A549 (cell line): ENCODE results near the gene MAGI2. TPM values are rescaled to one million over a fixed set of nuclear protein-coding genes. Genes with fewer than 3 reads are reported as not detected.

Source experiments
- ATAC-seq, 2 experiments: fragments of 200-7000 bp in 1 of 2; fragments of >200 bp in 1 of 2; cut with Nextera tagmentation in 1 of 2; cut with Tn5 transposase in 1 of 2; 3 replicates each; pipeline versions ENCODE4 v1.8.0 to v1.9.1; 2018 to 2020; ENCODE audit warnings: mild to moderate bottlenecking in 1 of 2, moderate library complexity in 1 of 2
- CTCF ChIA-PET: fragments of 300-600 bp; sonication (Branson Sonifier 250); formaldehyde crosslinking; extraction: SDS; loops from one replicate; lab custom pipeline; 2021; ENCODE audit warnings: antibody characterized with exemption, inconsistent platforms; lab: Yijun Ruan, JAX
- POLR2A ChIA-PET: fragments of 350-600 bp; formaldehyde crosslinking; extraction: SDS; loops from one replicate; lab custom pipeline; 2021; ENCODE audit warnings: antibody characterized with exemption, inconsistent platforms; lab: Yijun Ruan, JAX
- DNase-seq, 2 experiments: peaks; one replicate each; pipeline versions ENCODE4 v3.0.0 to v3.0.0-alpha.2; 2011 to 2016; ENCODE audit warnings: low read depth in 1 of 2, low spot score in 1 of 2
- FAIRE-seq: peaks from 2 replicates; lab custom pipeline; 2011; peaks lifted over from hg19 to GRCh38; lab: Jason Lieb, UNC
- H3K27ac ChIP-seq, 2 experiments: fragments of >200 bp; sonication (Bioruptor Twin); formaldehyde crosslinking; 3 replicates each; pipeline ENCODE4 v1.5.1; 2016 to 2017
- H3K4me1 ChIP-seq: fragments of >200 bp; sonication (Bioruptor Twin); formaldehyde crosslinking; 3 replicates; pipeline ENCODE4 v1.6.1; 2016
- H3K4me2 ChIP-seq: fragments of >200 bp; sonication (Bioruptor Twin); formaldehyde crosslinking; 3 replicates; pipeline ENCODE4 v1.6.1; 2016
- H3K4me3 ChIP-seq: fragments of >200 bp; sonication (Bioruptor Twin); formaldehyde crosslinking; 3 replicates; pipeline ENCODE4 v1.5.1; 2016
- H3K9me3 ChIP-seq: fragments of >200 bp; sonication (Bioruptor Twin); formaldehyde crosslinking; 3 replicates; pipeline ENCODE4 v1.6.1; 2016
- BHLHE40 ChIP-seq: IDR thresholded peaks from 2 replicates; pipeline ENCODE4 v1.6.1; 2012; ENCODE audit warnings: low read depth, low read length, inconsistent platforms
- CBX8 ChIP-seq: fragments of 200-600 bp; sonication (generic); IDR thresholded peaks from 2 replicates; pipeline ENCODE4 v1.6.1; 2016
- CEBPB ChIP-seq, 2 experiments: fragments of >200 bp in 1 of 2; sonication (Bioruptor Twin) in 1 of 2; formaldehyde crosslinking in 1 of 2; IDR thresholded peaks; 2 replicates each; pipeline ENCODE4 v1.6.1; 2012 to 2016
- EHMT2 ChIP-seq: fragments of 200-600 bp; sonication (generic); IDR thresholded peaks from 2 replicates; pipeline ENCODE4 v1.6.1; 2016; ENCODE audit warnings: antibody characterized with exemption, low read depth, mild to moderate bottlenecking, moderate library complexity
- FOXS1 ChIP-seq: fragments of 250-450 bp; sonication (Bioruptor Pico); IDR thresholded peaks from 2 replicates; pipeline ENCODE4 v1.5.0; 2020; ENCODE audit warnings: mild to moderate bottlenecking, moderate library complexity
- HDAC2 ChIP-seq: fragments of 200-600 bp; sonication (generic); IDR thresholded peaks from 2 replicates; pipeline ENCODE4 v1.6.1; 2016
- HMGXB4 ChIP-seq: fragments of 250-450 bp; sonication (Bioruptor Pico); IDR thresholded peaks from 2 replicates; pipeline ENCODE4 v1.5.0; 2021; ENCODE audit warnings: mild to moderate bottlenecking, moderate library complexity, borderline replicate concordance
- HOXB13 ChIP-seq: fragments of 250-450 bp; sonication (Bioruptor Pico); IDR thresholded peaks from 2 replicates; pipeline ENCODE4 v1.5.0; 2020; ENCODE audit warnings: low read depth, mild to moderate bottlenecking, moderate library complexity
- HOXB5 ChIP-seq: fragments of 250-450 bp; sonication (Bioruptor Pico); IDR thresholded peaks from 2 replicates; pipeline ENCODE4 v1.5.0; 2020; ENCODE audit warnings: mild to moderate bottlenecking, moderate library complexity
- KDM1A ChIP-seq: fragments of 200-600 bp; sonication (generic); IDR thresholded peaks from 2 replicates; pipeline ENCODE4 v1.6.1; 2016; ENCODE audit warnings: low read depth, mild to moderate bottlenecking
- KDM5A ChIP-seq: fragments of 200-600 bp; sonication (generic); IDR thresholded peaks from 2 replicates; pipeline ENCODE4 v1.6.1; 2016; ENCODE audit warnings: antibody characterized with exemption, mild to moderate bottlenecking
- MAFK ChIP-seq: fragments of 450-650 bp; IDR thresholded peaks from 2 replicates; pipeline ENCODE4 v1.6.1; 2014; ENCODE audit not compliant: partially characterized antibody
- MAZ ChIP-seq: fragments of 150-350 bp; IDR thresholded peaks from 2 replicates; pipeline ENCODE4 v1.6.1; 2014; ENCODE audit warnings: antibody characterized with exemption, low read depth, low read length, borderline replicate concordance
- NR3C1 ChIP-seq: fragments of >200 bp; sonication (Bioruptor Twin); formaldehyde crosslinking; IDR thresholded peaks from 3 replicates; pipeline ENCODE4 v1.6.1; 2017
- PHF8 ChIP-seq: fragments of 200-600 bp; sonication (generic); IDR thresholded peaks from 2 replicates; pipeline ENCODE4 v1.6.1; 2016; ENCODE audit warnings: low read depth, mild to moderate bottlenecking, antibody characterized with exemption, moderate library complexity, borderline replicate concordance
- POLR2AphosphoS2 ChIP-seq: conservative IDR thresholded peaks from 2 replicates; pipeline ENCODE4 v1.6.1; 2012; ENCODE audit warnings: low read length, improper control_type of control experiment, inconsistent platforms
- REST ChIP-seq: fragments of 200-600 bp; sonication (generic); IDR thresholded peaks from 2 replicates; pipeline ENCODE4 v1.6.1; 2016; ENCODE audit warnings: antibody characterized with exemption, mild to moderate bottlenecking, moderate library complexity
- RFX5 ChIP-seq: fragments of 450-650 bp; IDR thresholded peaks from 2 replicates; pipeline ENCODE4 v1.7.1; 2014; ENCODE audit warnings: antibody characterized with exemption, mild to moderate bottlenecking, moderate library complexity
- SMC3 ChIP-seq: fragments of >200 bp; sonication (Bioruptor Twin); formaldehyde crosslinking; IDR thresholded peaks from 3 replicates; pipeline ENCODE4 v1.6.1; 2018; ENCODE audit warnings: inconsistent platforms
- SREBF2 ChIP-seq: fragments of 450-650 bp; IDR thresholded peaks from 2 replicates; pipeline ENCODE4 v1.6.1; 2014; ENCODE audit warnings: mild to moderate bottlenecking, moderate library complexity
- WGBS: methylation state at CpG from one replicate; pipeline ENCODE4 v1.1.6; 2017; ENCODE audit errors: missing lambda C conversion rate; 5-methylcytosine and 5-hydroxymethylcytosine counted together
- polyA plus RNA-seq, 4 experiments: library from polyadenylated mRNA; depleted of rRNA in 3 of 4; stranded (reverse); fragments of >200 nt; fragmentation: RNase III in 1 of 4; extraction: RNeasy Plus Mini Kit Qiagen cat#74134 plus additional on column Dnase treatment in 1 of 4; gene quantifications; 2 replicates in 3 of 4; 3 replicates in 1 of 4; pipeline ENCODE4 v1.2.3, GENCODE V29; 2011 to 2017
- TF ChIP-seq, protein P1 (sequence below): IDR thresholded peaks from 2 replicates; pipeline ENCODE4 v1.6.1; 2012; ENCODE audit warnings: low read depth, borderline replicate concordance
- TF ChIP-seq, protein P2 (sequence below): fragments of >200 bp; sonication (Bioruptor Twin); formaldehyde crosslinking; IDR thresholded peaks from 3 replicates; pipeline ENCODE4 v1.6.1; 2016

Gene MAGI2
- polyA plus RNA-seq, 2 of the 4 experiments (the other 2 are of a cell fraction) = 0.48 to 0.81 TPM

GRCh38 chr7:78568690-78569089 is 884.8 kb downstream of the MAGI2 start:
- ChIA-PET CTCF (interaction anchor here (1.8 kb wide), 1 partner anchor 10 kb away, joined by 4 read pairs; no protein-coding TSS in a partner anchor), POLR2A (no interaction called here)
- Histone ChIP-seq H3K9me3 (no peaks in the 10 kb centered on the region), H3K4me2 (no peak overlapping the region), H3K4me1 (no peaks in the 10 kb centered on the region), H3K4me3 (no peak overlapping the region), H3K27ac (no peak overlapping the region)
- 26% methylated on average over 4 of the region's 4 CpGs for WGBS
- FAIRE-seq (no peak), DNase-seq (no peak), ATAC-seq (no peak)
- TF ChIP-seq RFX5 (no peak), HMGXB4 (no peak), KDM1A (no peak), MAZ (no peak), NR3C1 (no peak), POLR2AphosphoS2 (no peak), REST (no peak), MAFK (no peak)
- TF ChIP-seq, protein P1, sequence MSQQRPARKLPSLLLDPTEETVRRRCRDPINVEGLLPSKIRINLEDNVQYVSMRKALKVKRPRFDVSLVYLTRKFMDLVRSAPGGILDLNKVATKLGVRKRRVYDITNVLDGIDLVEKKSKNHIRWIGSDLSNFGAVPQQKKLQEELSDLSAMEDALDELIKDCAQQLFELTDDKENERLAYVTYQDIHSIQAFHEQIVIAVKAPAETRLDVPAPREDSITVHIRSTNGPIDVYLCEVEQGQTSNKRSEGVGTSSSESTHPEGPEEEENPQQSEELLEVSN = no peak

DNA sequence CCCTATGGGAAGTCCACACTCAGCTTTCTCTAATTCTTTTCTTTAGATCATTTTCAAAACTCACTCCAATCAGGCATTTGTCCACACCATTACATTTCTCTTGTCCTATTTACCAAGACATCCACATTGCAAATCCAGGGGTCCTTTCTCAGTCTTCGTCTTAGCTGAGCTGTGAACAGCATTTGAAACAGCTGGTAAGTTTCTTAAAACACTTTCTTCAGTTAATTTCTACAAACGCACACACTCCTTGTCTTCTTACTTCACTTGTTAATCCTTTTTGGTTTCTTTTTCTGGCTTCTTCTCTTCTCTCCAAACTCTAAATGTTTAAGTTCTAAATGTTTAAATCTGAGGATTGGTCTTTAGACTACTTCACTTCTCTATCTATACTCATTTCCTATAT is 885.6 kb downstream of the MAGI2 start:
- Histone ChIP-seq H3K4me1 (no peaks in the 10 kb centered on the region), H3K27ac (no peak overlapping the region), H3K4me2 (no peak overlapping the region), H3K4me3 (no peak overlapping the region), H3K9me3 (no peaks in the 10 kb centered on the region)
- TF ChIP-seq HOXB13 (CRISPR knock-in tag) = no peak
- TF ChIP-seq BHLHE40 = no peak
- TF ChIP-seq FOXS1 (CRISPR knock-in tag) = no peak
- TF ChIP-seq EHMT2 = no peak
- no peak for TF ChIP-seq KDM1A
- no peak for TF ChIP-seq HDAC2
- no peak for TF ChIP-seq SREBF2
- TF ChIP-seq, protein P2, sequence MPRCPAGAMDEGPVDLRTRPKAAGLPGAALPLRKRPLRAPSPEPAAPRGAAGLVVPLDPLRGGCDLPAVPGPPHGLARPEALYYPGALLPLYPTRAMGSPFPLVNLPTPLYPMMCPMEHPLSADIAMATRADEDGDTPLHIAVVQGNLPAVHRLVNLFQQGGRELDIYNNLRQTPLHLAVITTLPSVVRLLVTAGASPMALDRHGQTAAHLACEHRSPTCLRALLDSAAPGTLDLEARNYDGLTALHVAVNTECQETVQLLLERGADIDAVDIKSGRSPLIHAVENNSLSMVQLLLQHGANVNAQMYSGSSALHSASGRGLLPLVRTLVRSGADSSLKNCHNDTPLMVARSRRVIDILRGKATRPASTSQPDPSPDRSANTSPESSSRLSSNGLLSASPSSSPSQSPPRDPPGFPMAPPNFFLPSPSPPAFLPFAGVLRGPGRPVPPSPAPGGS = no peak
- TF ChIP-seq SMC3 = no peak
- no peak for TF ChIP-seq CEBPB (IDR thresholded peaks at IDR 0.05)
- no peak for TF ChIP-seq RFX5
- TF ChIP-seq HOXB5 (CRISPR knock-in tag) = no peak
- TF ChIP-seq PHF8 = no peak
- no peak for TF ChIP-seq KDM5A
- TF ChIP-seq CBX8 = no peak
- ChIA-PET POLR2A (no interaction called here), CTCF (interaction anchor here (0.6 to 1.8 kb wide), 2 partner anchors 11 to 1337 kb away, joined by 3 to 4 read pairs; no protein-coding TSS in a partner anchor)
- FAIRE-seq = no peak
- DNase-seq = no peak
- ATAC-seq = no peak
- WGBS = 32% methylated on average over 2 of the region's 2 CpGs
